BJ (cell line): ENCODE results near the gene PPP2CA. TPM values are rescaled to one million over a fixed set of nuclear protein-coding genes. Genes with fewer than 3 reads are reported as not detected.

ENCODE experiments used
- CTCF ChIA-PET: fragments of 350-600 bp; formaldehyde crosslinking; extraction: SDS; loops from one replicate; lab custom pipeline; 2021; ENCODE audit warnings: antibody characterized with exemption, inconsistent platforms; lab: Yijun Ruan, JAX
- POLR2A ChIA-PET: fragments of 300-600 bp; sonication (Branson Sonifier 250); formaldehyde crosslinking; extraction: SDS; loops from one replicate; lab custom pipeline; 2021; ENCODE audit warnings: antibody characterized with exemption; lab: Charles Lee
- DNase-seq: peaks from one replicate; pipeline ENCODE4 v3.0.0-alpha.2; 2011; ENCODE audit warnings: low read depth
- H3K27me3 ChIP-seq: 2 replicates; pipeline ENCODE4 v1.6.0; 2011; ENCODE audit warnings: low read length; ENCODE audit not compliant: control insufficient read depth, insufficient read depth
- H3K36me3 ChIP-seq: 2 replicates; pipeline ENCODE4 v1.5.1; 2011; ENCODE audit warnings: low read length; ENCODE audit not compliant: control insufficient read depth, insufficient read depth
- H3K4me3 ChIP-seq: 2 replicates; pipeline ENCODE4 v1.5.1; 2011; ENCODE audit warnings: low read depth, mild to moderate bottlenecking, control low read depth, low read length
- CTCF ChIP-seq: IDR thresholded peaks from 2 replicates; pipeline ENCODE4 v1.5.1; 2011; ENCODE audit warnings: low read depth, mild to moderate bottlenecking, control low read depth, inconsistent platforms, low read length, moderate library complexity; ENCODE audit not compliant: insufficient read depth
- polyA plus RNA-seq: library from polyadenylated mRNA; depleted of rRNA; stranded (reverse); fragments of >200 nt; gene quantifications from 2 replicates; pipeline ENCODE4 v1.2.3, GENCODE V29; 2011

PPP2CA gene
- polyA plus RNA-seq, 1 experiment = 77.1 TPM

- Histone ChIP-seq H3K4me3 (peak overlapping the region; percentile 98), H3K27me3 (no peaks in the 10 kb centered on the region), H3K36me3 (peaks cover 7% of the 10 kb centered on the region)
- ChIA-PET CTCF (interaction anchor here (0.6 to 3.4 kb wide), 4 partner anchors 13 to 412 kb away, joined by 3 to 10 read pairs (median 4); no protein-coding TSS in a partner anchor), POLR2A (no interaction called here)
- TF ChIP-seq CTCF = no peak
- DNase-seq = no peak
Measured at GRCh38 chr5:134174841-134175839, 50.7 kb downstream of the PPP2CA start.

- CTCF ChIA-PET = interaction anchor here (0.6 to 2.4 kb wide), 2 partner anchors 36 to 132 kb away, joined by 3 to 7 read pairs; no protein-coding TSS in a partner anchor
- Histone ChIP-seq H3K36me3 (peaks cover 9% of the 10 kb centered on the region), H3K27me3 (no peaks in the 10 kb centered on the region), H3K4me3 (no peak overlapping the region)
- POLR2A ChIA-PET = no interaction called here
- DNase-seq = no peak
- no peak for TF ChIP-seq CTCF
Measured at GRCh38 chr5:134171972-134172371, 53.9 kb downstream of the PPP2CA start.

GRCh38 chr5:134162592-134162991, 63.3 kb downstream of the PPP2CA start:
- H3K4me3 ChIP-seq = no peak overlapping the region
- peaks cover 9% of the 10 kb centered on the region for H3K36me3 ChIP-seq
- TF ChIP-seq CTCF = no peak
- ChIA-PET CTCF (interaction anchor here (0.5 to 3.0 kb wide), 4 partner anchors 10 to 22 kb away, joined by 3 to 18 read pairs (median 8); no protein-coding TSS in a partner anchor), POLR2A (interaction anchor here (0.6 kb wide), 1 partner anchor 14 kb away, joined by 4 read pairs; no protein-coding TSS in a partner anchor)
- H3K27me3 ChIP-seq = no peaks in the 10 kb centered on the region
- no peak for DNase-seq

- H3K4me3 ChIP-seq = no peak overlapping the region
- H3K27me3 ChIP-seq = no peaks in the 10 kb centered on the region
- no peak for TF ChIP-seq CTCF
- POLR2A ChIA-PET = interaction anchor here (0.6 kb wide), 1 partner anchor 15 kb away, joined by 4 read pairs; no protein-coding TSS in a partner anchor
- no peak for DNase-seq
- CTCF ChIA-PET = interaction anchor here (1.2 to 3.0 kb wide), 5 partner anchors 9 to 21 kb away, joined by 3 to 18 read pairs (median 5); no protein-coding TSS in a partner anchor
- H3K36me3 ChIP-seq = peaks cover 9% of the 10 kb centered on the region
Measured at GRCh38 chr5:134161513-134162395, 64.1 kb downstream of the PPP2CA start.
